Left ventricle myocardium inferior (tissue), 1 donor: ENCODE data around the gene TMEM125. TPM values are rescaled to one million over a fixed set of nuclear protein-coding genes. Genes with fewer than 3 reads are reported as not detected.

Experiments
- DNase-seq: peaks from one replicate; pipeline ENCODE4 v3.0.0-alpha.2; 2020
- H3K27ac ChIP-seq: fragments of 200-600 bp; replicated peaks from 2 replicates; pipeline ENCODE4 v1.8.0; 2021
- H3K27me3 ChIP-seq: fragments of 200-600 bp; 2 replicates; pipeline ENCODE4 v1.8.0; 2021; ENCODE audit warnings: low read depth
- H3K36me3 ChIP-seq: fragments of 200-600 bp; 2 replicates; pipeline ENCODE4 v1.8.0; 2021
- H3K4me1 ChIP-seq: fragments of 200-600 bp; 2 replicates; pipeline ENCODE4 v1.8.0; 2021
- H3K4me3 ChIP-seq: fragments of 200-600 bp; 2 replicates; pipeline ENCODE4 v1.8.0; 2021; ENCODE audit warnings: mild to moderate bottlenecking, moderate library complexity
- H3K9me3 ChIP-seq: fragments of 200-600 bp; replicated peaks from 2 replicates; pipeline ENCODE4 v1.8.0; 2021
- CTCF ChIP-seq: fragments of 200-600 bp; IDR thresholded peaks from 2 replicates; pipeline ENCODE4 v1.8.0; 2021; ENCODE audit warnings: antibody characterized with exemption, mild to moderate bottlenecking, borderline replicate concordance
- intact Hi-C: fragments of 100-400 bp; cut with micrococcal nuclease; formaldehyde crosslinking; loops from one replicate; pipeline ENCODE4 v1.11.0; 2022
- total RNA-seq: library from RNA; stranded (reverse); fragmentation: NEBNext Ultra II Directional; extraction: Animal tissue kit (Norgen Biotek cat#: 25700); gene quantifications from one replicate; pipeline ENCODE4 v1.2.1, GENCODE V29; 2021
- donor health status: DM: no; HTN: yes; CAD: no; lungs with severe emphysema.

Gene TMEM125
- total RNA-seq, 1 donor from 2014 or later: not detected

GRCh38 chr1:43307458-43308158 is 37.8 kb downstream of the TMEM125 start:
- Histone ChIP-seq H3K27me3 (no peaks in the 10 kb centered on the region), H3K4me1 (peaks cover 50% of the 10 kb centered on the region), H3K4me3 (no peak overlapping the region), H3K27ac (no peak overlapping the region), H3K9me3 (no peaks in the 10 kb centered on the region), H3K36me3 (peaks cover 32% of the 10 kb centered on the region)
- TF ChIP-seq CTCF: no peak
- intact Hi-C loops: no loop called here
- DNase-seq: no peak

- H3K9me3 ChIP-seq: no peaks in the 10 kb centered on the region
- no peak for DNase-seq
- no peak overlapping the region for H3K4me3 ChIP-seq
- H3K27me3 ChIP-seq: no peaks in the 10 kb centered on the region
- intact Hi-C loops: no loop called here
- no peak for TF ChIP-seq CTCF
- H3K36me3 ChIP-seq: peaks cover 36% of the 10 kb centered on the region
- peaks cover 38% of the 10 kb centered on the region for H3K4me1 ChIP-seq
- H3K27ac ChIP-seq: no peak overlapping the region
These were observed 39.0 kb downstream of the TMEM125 start for GRCh38 chr1:43308635-43309404.

DNA sequence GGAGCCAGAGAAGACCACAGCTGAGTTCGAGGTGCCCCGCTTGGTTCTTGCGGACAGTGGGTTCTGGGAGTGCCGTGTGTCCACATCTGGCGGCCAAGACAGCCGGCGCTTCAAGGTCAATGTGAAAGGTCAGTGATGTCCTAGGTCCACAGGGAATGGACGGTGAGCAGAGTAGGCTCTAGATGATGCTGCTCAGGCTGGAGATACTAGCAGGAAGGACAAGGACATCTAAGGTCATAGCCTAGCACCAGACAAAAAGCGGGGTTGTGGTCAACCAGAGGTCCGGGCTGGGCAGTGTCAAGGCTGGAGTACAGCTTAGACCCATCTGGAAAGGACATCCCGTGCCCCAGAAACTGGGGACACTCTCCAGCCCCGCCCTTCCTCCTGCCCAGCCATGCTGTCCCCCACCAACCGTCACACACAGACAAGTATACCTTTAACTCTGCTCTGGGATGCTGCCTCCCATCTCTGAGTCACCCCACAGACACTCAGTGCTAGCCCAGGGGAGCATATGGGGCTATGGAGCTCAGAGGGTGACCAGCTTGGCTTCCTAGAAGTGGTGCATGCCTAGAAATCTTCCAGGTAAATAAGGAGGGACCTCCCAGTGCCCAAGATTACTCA is 39.7 kb downstream of the TMEM125 start:
- intact Hi-C loops: no loop called here
- DNase-seq: no peak
- H3K36me3 ChIP-seq: peaks cover 36% of the 10 kb centered on the region

DNA sequence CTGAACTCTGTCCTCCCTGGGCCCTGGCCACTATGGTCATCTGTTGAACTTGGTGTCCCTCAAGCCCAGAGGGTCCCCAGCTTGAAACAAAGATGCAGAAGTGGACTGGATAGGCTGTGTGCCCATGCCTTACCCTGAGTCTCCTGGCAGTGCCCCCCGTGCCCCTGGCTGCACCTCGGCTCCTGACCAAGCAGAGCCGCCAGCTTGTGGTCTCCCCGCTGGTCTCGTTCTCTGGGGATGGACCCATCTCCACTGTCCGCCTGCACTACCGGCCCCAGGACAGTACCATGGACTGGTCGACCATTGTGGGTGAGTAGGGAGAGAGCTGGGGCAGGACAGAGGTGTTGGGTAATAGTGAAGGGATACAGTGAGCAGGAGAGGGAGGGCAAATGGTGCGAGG is 41.7 kb downstream of the TMEM125 start:
- H3K36me3 ChIP-seq: peaks cover 36% of the 10 kb centered on the region
- H3K9me3 ChIP-seq: no peaks in the 10 kb centered on the region
- DNase-seq: no peak
- no peak for TF ChIP-seq CTCF
- H3K4me3 ChIP-seq: no peak overlapping the region
- intact Hi-C loops: no loop called here
- H3K27ac ChIP-seq: no peak overlapping the region
- H3K27me3 ChIP-seq: no peaks in the 10 kb centered on the region
- H3K4me1 ChIP-seq: peaks cover 17% of the 10 kb centered on the region

More for the DNA sequence above, 39.7 kb downstream of the TMEM125 start:
- H3K4me3 ChIP-seq: no peak overlapping the region
- H3K4me1 ChIP-seq: peaks cover 31% of the 10 kb centered on the region
- H3K27ac ChIP-seq: no peak overlapping the region
- no peak for TF ChIP-seq CTCF
- no peaks in the 10 kb centered on the region for H3K9me3 ChIP-seq
- no peaks in the 10 kb centered on the region for H3K27me3 ChIP-seq

GRCh38 chr1:43312212-43312623 is 42.4 kb downstream of the TMEM125 start:
- no peaks in the 10 kb centered on the region for H3K9me3 ChIP-seq
- no peak for TF ChIP-seq CTCF
- H3K4me3 ChIP-seq: no peak overlapping the region
- DNase-seq: no peak
- peaks cover 31% of the 10 kb centered on the region for H3K36me3 ChIP-seq
- intact Hi-C loops: no loop called here
- H3K27ac ChIP-seq: no peak overlapping the region
- peaks cover 11% of the 10 kb centered on the region for H3K4me1 ChIP-seq
- H3K27me3 ChIP-seq: no peaks in the 10 kb centered on the region
